Activated naive CD4-positive, alpha-beta T cell (primary cell): ENCODE measurements around the gene DBT.
"Not testable (repeated sequence)": the region's sequence is repeated elsewhere in the genome, so short reads cannot be mapped to it uniquely, and the experiment has no call there.

Experiments used
- DNase-seq, 4 experiments: peaks; one replicate each; lab custom pipeline; 2025; lab: John Stamatoyannopoulos, UW

Gene DBT

DNA sequence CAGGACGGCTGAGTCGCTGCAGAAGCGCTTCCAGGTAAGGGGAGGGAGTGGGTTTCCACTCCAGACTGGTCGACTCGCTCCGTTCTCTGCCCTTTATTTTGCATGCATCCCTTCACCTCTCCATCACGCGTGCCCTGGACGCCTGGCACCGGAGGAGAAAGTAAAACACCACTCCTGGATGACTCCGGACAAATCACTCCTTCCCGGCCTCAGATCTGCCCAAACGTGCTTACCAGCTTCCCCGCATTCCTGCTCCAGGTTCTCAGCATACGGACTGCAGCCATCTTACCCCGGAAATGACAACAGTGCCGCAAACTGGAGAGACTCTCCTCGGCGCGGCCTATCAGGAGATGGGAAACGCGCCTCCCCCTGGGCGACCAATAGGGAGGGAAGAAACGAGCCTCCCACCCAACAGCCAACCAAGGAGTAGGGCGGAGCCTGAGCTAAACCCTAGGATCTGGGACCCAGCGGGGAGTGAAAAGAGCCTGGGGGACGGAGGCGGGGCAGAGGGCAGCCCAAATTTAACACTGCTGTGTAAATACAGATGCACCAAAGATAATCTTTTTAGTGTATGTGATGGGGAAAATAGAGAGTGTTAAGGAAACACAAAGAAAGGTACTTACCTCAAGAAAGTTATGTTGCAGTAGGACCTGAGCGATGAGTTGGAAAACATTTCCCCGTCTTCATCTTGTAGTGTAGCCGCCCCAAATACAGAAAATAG is at the start of gene DBT:
DBT (minus strand) TSS at position 298 of the 721 bp plus-strand sequence; CDS start at position 284, 14 bp downstream.
- DNase-seq = peak; percentile 69 to 83 (median 77)

DNA sequence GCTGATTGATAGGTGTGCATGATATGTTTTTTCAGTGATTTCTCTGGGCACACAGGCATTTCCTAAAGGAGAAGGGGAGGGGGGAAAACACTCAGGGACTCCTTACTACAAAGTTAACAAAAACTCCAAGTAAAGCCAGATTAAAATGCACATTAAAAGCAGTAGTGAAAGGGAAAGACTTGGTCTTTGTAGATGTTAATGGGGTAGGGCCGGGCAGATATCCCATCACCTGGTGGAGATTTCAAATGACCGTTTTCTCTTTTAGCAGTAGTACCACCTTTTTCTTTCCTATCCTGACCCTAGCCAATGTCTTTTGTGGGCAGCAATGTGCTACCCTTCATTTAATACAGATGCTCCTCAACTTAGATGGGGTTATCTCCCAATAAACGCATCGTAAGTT is 48.9 kb upstream of the DBT start:
- no peak for DNase-seq

DNA sequence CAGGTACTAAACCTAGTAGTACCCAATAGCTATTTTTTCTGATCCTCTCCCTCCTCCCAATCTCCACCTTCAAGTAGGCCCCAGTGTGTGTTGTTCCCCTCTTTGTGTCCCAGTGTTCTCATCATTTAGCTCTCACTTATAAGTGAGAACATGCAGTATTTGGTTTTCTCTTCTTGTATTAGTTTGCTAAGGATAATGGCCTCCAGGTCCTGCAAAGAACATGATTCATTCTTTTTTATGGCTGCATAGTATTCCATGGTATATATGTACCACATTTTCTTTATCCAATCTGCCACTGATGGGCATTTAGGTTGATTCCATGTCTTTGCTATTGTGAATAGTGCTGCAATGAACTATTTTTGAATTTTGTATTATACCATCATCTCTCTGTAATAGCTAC is 47.4 kb upstream of the DBT start:
- DNase-seq = not testable (repeated sequence)

DNA sequence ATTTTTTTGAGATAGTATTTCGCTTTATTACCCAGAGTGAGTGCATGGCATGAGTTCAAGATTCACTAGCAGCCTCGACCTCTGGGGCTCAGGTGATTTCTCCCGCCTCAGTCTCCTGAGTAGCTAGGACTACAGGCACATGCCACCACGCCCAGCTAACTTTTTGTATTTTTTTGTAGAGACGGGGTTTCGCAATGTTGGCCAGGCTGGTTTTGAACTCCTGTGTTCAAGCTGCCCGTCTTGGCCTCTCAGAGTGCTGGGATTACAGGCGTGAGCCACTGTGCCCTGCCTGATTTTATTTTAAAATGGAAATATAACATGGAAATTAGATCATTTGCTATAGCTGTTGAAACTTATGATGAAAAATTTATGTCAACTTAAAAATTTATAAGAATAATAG is 46.5 kb upstream of the DBT start:
- no peak for DNase-seq

DNA sequence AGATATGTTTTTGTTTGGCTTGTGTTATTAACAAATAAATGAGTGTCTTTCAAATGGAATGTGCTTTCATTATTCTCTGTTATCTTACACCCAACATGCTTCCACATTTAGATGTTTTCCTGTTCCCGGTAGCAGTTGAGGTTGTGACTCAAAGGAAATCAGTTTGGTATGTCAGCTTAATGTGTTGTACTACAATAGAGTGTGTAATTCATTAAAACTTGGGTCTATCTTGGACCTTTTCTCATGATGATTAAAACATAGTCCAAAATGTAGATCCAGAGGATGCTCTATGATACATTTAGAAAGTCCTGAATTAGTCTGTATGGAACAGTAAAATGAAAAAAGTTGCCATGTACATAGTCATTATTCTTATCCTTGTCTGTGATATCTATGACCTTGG is 43.1 kb upstream of the DBT start:
- DNase-seq = no peak

DNA sequence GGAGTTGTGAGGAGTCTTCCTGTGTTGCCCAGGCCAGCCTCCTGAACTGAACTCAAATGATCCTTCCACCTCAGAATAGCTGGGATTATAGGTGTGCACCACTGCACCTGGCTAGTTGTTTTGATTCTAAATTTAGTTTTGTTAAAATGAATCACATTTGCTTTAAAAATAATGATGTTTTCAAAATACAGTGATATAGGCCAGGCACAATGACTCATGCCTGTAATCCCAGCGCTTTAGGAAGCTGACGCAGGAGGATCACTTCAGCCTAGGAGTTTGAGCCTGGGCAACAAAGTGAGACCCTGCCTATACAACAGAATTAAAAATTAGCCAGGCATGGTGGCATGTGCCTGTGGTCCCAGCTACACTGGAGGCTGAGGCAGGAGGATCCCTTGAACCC is 40.7 kb upstream of the DBT start:
- no peak for DNase-seq

DNA sequence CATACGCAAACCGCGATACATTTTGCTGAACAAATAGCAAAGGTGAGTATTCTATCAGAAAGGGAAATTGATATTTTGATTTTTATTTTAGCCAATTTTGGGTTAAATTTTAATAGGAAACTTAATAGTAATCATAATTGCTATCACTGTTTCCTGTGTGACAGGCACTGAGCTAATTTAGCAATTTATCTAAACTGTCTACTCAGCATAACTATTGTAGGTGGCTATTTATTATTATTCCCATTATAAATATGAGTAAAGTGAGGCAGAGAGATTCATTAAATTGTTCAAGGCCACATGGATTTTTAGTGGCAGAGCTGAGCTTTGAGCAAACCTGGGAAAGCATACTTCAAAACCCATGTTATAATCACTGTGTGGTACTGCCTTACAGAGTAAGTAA is 37.5 kb upstream of the DBT start:
- DNase-seq = no peak

DNA sequence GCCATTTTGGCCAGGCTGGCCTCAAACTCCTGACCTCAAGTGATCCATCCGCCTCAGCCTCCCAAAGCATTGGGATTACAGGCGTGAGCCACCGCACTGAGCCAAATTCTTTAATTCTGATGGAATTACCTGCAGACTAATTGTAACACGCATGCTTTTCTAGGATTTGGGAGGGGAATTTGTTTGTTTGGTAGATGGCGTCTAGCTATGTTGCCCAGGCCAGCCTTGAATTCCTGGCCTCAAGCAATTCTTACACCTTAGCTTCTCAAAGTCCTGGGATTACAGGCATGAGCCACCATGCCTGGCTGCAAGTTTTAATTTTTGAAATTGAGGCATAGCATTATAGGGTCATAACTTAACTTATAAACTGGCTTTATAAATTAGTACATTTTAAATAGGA is 35.0 kb upstream of the DBT start:
- DNase-seq = no peak

DNA sequence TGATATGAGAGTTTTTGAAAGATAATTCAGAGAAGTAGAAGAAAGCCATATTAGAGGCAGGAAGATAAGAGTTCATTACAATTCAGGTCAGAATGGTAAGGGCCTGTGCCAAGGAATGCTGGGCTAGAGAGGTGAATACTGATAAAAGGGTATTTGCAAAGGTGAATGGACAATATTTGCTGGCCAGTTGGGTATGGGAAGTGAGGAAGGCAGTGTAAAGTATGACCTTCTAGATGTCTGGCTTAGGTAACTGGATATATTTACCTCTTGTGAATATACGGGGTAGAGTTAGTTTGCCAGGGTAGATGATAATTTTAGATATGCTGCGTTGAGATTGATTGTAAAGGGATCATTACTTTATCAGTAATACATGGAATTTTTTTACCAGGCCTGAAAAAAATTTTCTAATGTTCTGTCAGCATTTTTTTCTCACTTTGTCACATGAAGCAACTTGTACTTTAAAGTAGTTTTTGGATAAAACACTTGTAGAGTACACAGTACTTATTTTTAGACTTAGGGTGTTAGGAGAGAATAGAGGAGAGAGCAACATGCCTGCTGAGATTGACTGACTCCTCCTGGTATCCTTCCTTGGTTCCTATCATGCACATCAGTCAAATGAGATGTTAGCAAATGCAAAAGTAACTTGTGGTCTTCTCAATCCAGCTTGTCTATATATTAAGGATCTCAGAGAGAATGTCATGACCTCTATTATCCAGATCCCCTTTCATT is 30.5 kb upstream of the DBT start:
- DNase-seq = no peak

DNA sequence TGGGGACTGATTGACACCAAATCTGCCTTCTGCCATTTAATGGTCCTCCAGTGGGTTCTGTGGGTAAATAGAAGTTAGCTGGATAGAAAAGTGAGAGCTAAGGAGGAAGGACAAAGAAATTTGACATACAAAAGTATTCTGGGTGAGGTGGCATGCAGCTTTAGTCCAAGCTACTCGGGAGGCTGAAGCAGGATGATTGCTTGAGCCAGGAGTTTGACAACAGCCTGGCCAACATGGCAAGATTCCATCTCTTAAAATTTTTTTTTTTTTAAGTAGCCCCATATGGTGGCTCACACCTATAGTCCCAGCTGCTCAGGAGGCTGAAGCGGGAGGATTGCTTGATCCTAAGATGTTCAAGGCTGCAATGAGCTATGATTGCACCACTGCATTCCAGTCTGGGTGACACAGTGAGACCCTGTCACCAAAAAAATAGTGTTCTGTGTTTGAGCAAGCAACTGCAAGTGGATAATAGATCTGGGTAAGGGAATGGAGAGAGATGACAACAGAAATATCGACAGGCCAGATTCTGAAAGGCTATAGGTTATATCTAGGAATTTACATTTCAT is 29.8 kb upstream of the DBT start:
- DNase-seq = no peak

DNA sequence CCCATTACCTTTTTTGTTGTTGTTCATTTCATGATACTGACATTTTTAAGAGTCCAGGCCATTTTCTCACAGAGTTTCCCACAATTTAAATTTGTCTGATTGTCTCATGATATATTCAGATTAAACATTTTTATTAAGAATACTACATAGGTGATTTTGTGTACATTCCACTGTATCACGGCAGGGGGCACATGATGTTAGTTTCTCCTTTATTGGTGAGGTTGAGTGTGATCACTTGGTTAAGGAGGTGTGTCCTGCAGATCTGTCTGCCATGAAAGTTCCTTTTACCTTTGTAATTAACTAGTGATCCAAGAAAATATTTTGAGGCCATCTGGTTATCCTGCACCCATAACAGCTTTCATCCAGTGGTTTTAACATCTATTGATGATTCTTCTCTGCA is 28.2 kb upstream of the DBT start:
- no peak for DNase-seq

DNA sequence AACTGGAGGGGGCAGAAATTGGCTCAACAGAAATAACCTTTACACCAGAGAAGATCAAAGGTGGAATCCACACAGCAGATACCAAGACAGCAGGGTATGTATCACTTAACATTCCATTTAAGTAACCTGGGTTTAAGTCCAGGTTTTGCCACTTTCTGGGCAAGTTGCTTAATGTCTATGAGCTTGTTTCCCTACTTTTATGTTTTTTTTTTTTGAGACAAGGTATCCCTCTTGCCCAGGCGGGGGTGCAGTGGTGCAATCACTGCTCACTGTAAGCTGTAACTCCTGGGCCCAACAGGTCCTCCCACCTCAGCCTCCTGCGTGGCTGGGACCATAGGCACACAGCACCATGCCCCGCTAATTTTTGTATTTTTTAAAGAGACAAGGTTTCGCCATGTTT is 18.6 kb upstream of the DBT start:
- no peak for DNase-seq

DNA sequence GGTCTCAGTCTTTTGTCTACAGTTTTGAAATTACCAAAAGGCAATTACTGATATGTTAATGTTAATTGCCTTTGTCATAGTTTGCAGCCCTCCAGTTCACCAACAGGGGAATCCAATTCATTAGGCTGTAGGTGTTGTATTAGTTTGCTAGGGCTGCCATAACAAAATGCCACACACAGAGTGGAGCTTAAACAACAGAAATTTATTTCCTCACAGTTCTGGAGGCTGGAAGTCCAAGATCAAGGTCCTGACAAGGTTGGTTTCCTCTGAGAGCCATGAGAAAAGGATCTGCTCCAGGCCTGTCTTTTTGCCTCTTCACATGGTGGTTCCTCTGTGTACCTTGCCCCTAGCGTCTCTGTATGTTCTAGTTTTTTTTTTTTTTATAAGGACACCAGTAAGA is 17.6 kb upstream of the DBT start:
- no peak for DNase-seq

DNA sequence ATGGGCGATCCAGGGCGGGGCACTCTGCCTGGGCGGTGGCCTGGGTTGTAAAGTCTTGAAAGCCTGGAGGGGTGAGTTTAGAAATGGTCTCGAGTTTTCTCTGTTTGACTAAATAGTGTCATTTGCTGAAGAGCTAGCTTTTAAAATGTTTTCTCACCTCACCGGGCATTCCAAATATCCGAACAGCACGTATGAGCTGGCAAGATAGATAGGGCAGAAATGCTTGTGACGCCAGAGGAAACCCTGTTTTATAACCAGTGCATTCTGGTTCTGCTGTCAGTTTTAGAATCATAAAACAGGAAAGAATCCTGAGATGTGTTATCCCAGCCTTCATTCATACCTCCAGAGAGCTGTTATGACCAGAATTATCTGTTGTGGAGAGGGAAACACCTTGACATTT is 17.1 kb upstream of the DBT start:
- no peak for DNase-seq

DNA sequence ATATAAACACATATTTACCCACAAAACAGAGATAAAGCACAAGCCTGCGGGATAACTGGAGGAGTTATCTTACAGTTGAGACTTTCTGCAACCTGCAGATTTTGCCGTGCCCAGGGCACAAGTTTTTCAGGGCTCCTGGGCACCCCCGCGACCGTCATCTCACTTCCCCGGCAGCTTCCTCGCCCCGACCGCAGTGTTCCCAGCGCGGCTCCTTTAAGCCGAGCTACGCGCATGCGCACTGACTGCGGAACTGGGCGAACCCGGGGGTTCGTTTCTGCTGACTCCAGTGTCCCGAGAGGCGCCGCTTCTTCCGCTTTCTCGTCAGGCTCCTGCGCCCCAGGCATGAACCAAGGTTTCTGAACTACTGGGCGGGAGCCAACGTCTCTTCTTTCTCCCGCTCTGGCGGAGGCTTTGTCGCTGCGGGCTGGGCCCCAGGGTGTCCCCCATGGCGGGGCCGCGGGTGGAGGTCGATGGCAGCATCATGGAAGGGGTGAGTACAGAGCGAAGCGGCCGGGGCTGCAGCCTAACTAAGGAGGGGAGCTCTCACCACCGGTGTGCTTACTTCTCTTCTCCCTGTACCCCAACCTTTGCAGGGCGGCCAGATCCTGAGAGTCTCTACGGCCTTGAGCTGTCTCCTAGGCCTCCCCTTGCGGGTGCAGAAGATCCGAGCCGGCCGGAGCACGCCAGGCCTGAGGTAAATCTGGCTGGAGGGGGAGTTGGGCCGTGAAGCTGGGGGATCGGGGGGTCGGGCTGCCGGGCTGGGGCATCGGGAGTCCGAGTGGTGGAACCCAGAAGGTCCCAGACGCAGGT is 16.5 kb upstream of the DBT start, which contains the start of gene RTCA:
RTCA (plus strand) TSS at position 286 of the 810 bp plus-strand sequence; CDS start at position 446, 160 bp downstream.
- peak; percentile 88 to 94 (median 92) for DNase-seq

DNA sequence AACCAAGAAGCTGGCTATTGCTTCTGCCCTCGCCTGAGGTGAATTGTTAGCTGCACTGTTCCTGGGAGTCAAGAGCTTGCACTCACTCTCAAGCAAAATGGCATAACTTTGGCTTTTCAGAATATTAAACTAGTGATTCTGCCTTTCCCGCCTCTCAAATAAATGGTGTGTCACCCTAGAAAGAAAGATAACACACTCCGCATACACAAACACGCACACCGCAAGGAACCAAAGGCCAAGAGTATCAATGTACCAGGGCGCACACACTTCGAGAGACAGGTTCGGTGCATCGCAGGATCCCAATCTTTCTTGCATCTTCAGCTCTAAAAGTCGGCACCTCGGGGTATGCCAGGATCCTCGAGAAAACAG is 15.9 kb upstream of the DBT start:
- DNase-seq = peak in 1 of 4 experiments; percentile 18

DNA sequence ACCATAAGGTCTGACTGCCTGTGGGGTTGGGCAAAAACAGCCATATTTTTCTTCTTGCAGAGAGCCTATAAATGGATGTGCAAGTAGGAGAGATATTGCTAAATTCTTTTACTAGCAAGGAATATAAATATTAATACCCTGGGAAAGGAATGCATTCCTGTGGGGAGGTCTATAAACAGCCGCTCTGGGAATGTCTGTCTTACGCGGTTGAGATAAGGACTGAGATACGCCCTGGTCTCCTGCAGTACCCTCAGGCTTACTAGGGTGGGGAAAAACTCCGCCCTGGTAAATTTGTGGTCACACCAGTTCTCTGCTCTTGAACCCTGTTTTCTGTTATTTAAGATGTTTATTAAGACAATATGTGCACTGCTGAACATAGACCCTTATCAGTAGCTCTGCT is 14.4 kb upstream of the DBT start:
- DNase-seq = not testable (repeated sequence)

DNA sequence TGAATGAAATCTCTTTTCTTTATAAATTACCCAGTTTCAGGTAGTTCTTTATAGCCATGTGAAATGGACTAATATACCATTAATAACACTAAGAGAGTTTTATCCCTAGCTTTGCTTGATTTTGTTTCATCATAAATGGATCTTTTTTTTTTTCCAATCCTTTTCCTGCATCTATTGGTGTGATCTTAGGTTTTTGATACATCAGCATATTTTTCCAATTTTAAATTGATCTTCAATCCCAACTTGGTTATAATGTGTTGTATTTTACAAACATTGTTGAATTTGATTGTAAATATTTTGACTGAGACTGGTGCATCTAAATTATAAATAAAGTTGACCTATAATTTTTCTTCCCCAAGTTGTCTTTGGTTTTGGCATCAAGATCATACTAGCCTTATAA is 12.1 kb upstream of the DBT start:
- DNase-seq = no peak

DNA sequence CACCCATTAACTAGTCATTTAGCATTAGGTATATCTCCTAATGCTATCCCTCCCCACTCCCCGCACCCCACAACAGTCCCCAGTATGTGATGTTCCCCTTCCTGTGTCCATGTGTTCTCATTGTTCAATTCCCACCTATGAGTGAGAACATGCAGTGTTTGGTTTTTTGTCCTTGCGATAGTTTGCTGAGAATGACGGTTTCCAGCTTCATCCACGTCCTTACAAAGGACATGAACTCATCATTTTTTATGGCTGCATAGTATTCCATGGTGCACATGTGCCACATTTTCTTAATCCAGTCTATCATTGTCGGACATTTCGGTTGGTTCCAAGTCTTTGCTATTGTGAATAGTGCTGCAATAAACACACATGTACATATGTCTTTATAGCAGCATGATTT is 8.8 kb upstream of the DBT start:
- not testable (repeated sequence) for DNase-seq

DNA sequence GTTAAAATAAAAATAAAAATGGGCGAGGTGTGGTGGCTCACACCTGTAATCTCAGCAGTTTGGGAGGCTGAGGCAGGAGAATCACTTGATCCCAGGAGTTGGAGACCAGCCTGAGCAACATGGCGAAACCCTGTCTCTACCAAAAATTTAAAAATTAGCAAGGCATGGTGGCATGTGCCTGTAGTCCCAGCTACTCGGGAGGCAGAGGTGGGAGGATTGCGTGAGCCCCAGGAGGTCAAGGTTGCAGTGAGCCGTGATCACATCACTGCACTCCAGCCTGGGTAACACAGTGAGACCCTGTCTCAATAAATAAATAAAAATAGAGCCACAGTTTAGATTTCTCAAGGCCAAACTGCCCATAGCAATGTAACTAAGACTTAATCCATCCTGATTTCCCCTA is 6.6 kb upstream of the DBT start:
- DNase-seq = not testable (repeated sequence)

DNA sequence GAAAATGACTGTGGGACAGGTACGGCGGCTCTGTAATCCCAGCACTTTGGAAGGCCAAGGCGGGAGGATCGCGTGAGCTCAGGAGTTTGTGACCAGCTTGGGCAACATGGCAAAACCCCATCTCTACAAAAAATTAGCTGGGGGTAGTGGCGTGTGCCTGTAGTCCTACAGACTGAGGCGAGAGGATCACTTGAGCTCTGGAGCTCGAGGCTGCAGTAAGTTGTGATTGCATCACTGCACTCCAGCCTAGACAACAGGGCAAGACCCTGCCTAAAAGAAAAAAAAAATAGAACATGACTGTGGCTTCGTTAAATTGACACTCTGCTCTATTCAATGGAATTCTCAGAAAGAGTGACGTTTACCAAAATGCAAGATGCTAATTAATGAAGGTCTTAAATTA is 3.9 kb upstream of the DBT start:
- DNase-seq = no peak

DNA sequence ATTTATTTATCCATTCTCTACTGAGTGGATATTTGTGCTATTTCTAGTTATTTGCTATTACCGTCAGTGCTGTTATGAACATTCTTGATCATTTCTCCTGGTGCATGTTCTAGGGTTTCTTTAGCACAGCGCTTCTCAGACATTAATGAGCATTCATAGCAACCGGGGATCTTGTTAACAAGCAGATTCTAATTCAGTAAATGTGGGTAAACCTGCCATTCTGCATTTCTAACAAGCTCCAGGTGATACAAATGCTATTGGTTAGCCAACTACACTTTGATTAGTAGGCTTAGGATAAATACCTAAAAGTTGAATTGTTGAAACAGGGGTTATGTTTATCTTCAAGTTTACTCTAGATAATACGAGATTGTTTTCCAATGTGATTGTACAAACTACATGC is 3.3 kb upstream of the DBT start:
- no peak for DNase-seq
